ENCODE data around the gene BRD7.

Gene BRD7

GRCh38 chr16:50269769-50270509 is 98.8 kb downstream of the BRD7 start:
- no peak for DNase-seq (ENCODE audit: low read depth, low spot score)
- H3K4me3 ChIP-seq (ENCODE audit: low read length) = no peak overlapping the region

DNA sequence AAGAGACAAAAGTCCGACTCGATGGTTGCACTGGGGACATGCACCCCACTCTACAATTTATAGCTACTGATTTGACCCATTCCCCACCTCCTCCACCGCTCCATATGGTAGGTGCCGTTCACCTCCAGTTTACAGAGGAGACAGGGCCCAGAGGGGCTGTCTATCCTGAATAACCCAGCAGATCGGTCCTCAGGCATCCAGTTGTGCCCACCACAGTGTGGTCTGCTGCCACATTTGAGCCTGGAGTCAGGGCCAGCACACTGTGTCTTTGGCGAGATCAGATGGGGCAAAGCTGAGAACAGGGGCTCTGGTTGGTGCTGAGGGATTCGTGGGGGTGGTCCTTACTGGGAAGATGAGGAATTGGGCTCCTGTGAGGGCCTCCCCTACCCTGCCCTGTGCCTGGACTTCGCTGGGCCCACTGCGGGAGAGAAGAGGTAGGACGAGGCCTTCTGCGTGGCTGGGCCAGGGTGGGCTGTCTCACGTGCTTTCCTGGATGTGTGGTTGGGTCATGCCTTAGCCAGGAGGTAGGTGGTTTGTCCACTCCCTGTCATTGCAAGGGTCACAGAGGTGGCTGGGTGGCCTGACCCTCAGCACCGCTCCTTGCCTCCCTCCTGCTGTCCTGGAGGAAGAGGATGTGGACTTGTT is 99.6 kb downstream of the BRD7 start:
- H3K4me3 ChIP-seq (ENCODE audit: low read length) = no peak overlapping the region
- no peak for DNase-seq (ENCODE audit: low read depth, low spot score)

DNA sequence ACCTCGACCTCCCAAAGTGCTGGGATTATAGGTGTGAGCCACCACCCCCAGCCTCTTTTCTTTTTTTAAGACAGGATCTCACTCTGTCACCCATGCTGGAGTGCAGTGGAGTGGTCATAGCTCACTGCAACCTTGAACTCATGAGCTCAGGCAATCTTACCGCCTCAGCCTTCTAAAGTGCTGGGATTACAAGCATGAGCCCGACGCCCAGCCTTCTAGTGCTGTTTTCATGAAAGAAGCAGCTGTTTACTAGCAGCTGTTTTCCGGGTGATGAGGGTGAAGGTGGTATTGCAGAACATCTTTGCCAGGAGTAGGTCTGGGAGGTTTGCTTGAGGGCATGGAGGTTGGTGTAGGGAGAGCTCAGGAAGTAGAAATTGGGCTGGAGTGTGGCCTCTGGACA is 100.4 kb downstream of the BRD7 start:
- DNase-seq (ENCODE audit: low read depth, low spot score) = no peak

GRCh38 chr16:50267651-50268050 is 101.1 kb downstream of the BRD7 start:
- peak; percentile 53 for DNase-seq (ENCODE audit: low read depth, low spot score)
- peak overlapping the region; percentile 83 for H3K4me3 ChIP-seq (ENCODE audit: low read length)

More for the DNA sequence above, 100.4 kb downstream of the BRD7 start:
- H3K4me3 ChIP-seq (ENCODE audit: low read length) = no peak overlapping the region

- no peak for DNase-seq (ENCODE audit: low read depth, low spot score)
These were observed 101.6 kb downstream of the BRD7 start for GRCh38 chr16:50267151-50267631.

DNA sequence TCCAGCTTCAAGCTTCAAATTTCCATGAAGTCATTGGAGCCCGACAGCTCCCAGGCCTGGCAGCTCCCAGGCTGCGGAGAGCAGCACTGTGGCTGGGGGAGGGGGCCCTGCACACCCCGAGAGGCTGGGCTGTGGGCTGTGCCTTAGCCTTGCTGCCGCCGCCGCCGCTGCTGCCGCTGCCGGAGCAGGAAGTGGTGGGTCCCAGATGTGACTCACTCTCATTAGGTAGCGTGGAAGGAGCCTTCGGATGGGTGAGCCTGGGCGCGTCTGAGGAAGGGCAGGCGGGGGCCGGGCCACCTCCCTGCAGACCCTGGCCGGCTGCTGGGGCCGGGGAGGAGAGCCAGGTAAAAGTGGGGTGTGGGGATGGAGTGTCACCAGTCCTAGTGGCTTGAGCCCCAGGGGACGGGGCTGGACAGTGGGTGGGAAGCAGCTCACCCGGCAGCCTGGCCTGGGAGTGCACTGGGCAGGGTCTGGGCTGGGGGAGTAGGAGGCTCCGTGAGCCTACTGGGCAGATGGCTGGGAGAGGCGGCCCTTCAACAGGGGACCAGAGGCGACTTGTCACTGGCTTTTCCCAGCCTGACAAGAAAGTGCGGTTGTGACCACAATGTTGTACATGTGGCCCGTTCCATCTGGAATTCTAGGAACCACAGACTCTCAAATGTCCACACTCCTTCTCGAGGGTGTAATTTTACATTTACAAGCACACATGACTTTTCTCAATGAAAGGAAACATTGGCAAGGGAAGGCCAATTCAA is 102.3 kb downstream of the BRD7 start, which contains the start of gene ADCY7:
Gene ADCY7 (plus strand): TSS at position 215 of the 755 bp plus-strand sequence. CDS start 21,629 bp downstream, outside the sequence.
- peak; percentile 82 for DNase-seq (ENCODE audit: low read depth, low spot score)
- peak within 1 kb of the TSS; percentile 83 for H3K4me3 ChIP-seq (ENCODE audit: low read length)

More at GRCh38 chr16:50267151-50267631, 101.6 kb downstream of the BRD7 start:
- peak overlapping the region; percentile 83 for H3K4me3 ChIP-seq (ENCODE audit: low read length)

All from Jurkat, Clone E6-1 (cell line).